GM18951 (cell line): ENCODE data around the gene KIF26A.

Experiments used
- POLR2A ChIP-seq: IDR thresholded peaks from 4 replicates; pipeline ENCODE4 v1.6.1; 2011; ENCODE audit warnings: mild to moderate bottlenecking; ENCODE audit not compliant: insufficient read length, insufficient read depth; ENCODE audit errors: extremely low read depth
- in situ Hi-C: fragments of 300-500 bp; cut with MboI; formaldehyde crosslinking; loops from one replicate; pipeline ENCODE4 v1.12.0; 2022; ENCODE audit warnings: low sequenced_read_pairs, mixed read lengths, inconsistent platforms; ENCODE audit not compliant: unreplicated experiment

KIF26A gene

DNA sequence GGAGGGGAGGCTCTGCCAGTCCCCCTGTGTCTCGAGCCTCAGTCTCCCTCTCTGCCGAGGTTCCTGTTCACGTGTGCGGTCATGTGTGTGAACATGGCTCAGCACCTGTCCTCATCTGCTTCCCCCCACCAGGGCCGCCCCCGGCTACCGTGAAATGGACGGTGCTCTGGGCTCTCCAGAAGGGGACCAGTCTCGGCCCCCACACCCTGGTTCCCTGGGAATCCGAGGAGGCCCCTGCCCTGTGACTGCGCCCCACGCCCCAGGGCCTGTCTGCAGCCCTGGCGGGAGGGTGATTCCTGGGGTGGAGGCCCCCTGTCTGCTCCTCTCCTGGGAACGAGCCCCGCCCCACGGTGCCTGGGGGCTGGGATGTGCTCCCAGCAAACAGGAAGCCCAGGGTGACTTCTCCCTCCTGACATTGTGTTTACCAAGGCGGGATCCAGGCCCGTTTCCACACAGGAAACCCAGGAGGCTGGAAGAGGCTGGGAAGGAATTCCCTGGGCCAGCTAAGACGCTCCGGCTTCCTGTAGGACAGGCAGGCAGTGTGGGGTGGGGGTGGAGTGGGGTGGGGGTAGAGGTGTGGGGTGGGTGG is 46.6 kb downstream of the KIF26A start:
- TF ChIP-seq POLR2A = no peak
- in situ Hi-C loops = no loop called here

DNA sequence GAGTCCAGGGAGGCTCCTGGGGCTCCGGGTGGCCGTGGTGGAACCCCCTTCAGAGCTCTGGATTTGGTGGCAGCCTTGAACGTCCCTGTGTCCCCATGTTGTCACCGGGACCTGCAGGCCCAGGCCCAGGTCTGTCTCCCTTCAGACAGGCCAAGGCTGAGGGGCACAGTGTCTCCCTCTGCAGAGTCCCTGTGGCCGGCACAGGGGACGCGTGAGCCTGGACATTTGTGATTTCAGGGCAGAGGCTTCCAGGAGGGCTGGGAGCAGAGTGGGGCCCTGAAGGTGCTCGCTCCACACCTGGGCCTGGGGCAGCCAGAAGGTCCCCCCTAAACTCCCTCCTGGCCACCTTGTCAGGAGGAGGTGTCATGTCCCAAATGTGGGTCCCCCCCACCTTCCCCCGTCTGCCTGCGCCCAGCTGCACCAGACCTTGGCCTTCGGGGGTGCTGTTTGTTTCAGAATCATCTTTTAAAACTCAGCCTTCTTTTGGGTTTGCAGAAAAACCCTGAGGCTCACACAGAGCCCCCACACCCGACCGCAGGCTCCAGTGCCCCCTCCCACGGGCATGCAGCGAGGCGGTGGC is 47.6 kb downstream of the KIF26A start:
- TF ChIP-seq POLR2A = no peak
- in situ Hi-C loops = no loop called here

DNA sequence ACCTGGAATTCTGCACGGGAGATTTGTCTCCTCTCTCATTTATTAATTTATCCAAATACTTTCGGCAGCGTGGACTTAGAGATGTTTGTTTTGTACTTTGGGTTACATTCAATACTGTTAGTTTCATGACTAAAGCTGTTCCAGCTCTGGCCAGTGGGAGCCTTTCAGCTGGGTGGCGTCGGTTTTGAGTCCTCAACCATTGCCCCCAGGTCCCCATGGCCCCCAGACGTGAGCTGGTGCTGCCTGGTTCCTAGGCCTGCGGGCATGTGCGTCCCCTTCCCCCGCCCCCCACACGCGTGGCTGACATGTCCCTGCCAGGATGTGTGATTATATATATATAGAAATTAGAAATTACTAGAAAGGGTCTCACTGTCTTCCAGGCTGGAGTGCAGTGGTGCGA is 48.2 kb downstream of the KIF26A start:
- in situ Hi-C loops = no loop called here
- no peak for TF ChIP-seq POLR2A

DNA sequence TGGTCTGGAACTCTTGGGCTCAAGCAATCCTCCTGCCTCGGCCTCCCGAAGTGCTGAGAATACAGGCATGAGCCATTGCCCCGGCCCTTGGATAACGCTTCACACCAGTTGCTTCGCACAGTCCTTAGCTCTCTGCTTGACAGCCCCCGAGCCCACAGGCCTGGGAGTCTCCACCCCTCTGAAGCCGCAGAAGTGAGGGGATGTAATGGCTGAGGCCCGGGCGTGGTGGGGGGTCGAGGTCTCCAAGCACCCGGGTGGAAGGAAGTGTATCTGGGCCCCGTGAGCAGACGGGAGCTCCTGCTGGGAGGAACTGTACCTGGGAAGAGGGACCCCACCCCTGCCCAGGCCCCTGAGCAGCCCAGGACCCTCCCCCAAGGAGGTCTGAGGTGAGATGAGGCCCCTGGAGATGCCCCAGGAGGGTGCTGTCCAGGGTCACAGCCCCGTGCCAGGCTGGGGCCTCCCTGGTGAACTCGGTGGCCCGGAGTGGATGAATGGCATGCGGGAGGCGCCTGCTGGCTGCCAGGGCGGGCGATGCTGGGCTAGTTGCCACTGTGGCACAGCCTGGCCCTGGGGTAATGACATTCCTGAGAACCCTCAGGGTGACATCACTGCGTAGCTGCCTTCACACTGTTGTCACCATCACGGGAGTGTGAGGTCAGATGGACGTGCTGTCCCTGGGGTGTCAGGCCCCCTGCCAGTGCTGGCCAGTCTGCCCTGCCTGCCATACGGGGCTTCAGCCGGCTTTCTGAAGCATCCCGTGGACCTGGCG is 48.9 kb downstream of the KIF26A start:
- TF ChIP-seq POLR2A = no peak

DNA sequence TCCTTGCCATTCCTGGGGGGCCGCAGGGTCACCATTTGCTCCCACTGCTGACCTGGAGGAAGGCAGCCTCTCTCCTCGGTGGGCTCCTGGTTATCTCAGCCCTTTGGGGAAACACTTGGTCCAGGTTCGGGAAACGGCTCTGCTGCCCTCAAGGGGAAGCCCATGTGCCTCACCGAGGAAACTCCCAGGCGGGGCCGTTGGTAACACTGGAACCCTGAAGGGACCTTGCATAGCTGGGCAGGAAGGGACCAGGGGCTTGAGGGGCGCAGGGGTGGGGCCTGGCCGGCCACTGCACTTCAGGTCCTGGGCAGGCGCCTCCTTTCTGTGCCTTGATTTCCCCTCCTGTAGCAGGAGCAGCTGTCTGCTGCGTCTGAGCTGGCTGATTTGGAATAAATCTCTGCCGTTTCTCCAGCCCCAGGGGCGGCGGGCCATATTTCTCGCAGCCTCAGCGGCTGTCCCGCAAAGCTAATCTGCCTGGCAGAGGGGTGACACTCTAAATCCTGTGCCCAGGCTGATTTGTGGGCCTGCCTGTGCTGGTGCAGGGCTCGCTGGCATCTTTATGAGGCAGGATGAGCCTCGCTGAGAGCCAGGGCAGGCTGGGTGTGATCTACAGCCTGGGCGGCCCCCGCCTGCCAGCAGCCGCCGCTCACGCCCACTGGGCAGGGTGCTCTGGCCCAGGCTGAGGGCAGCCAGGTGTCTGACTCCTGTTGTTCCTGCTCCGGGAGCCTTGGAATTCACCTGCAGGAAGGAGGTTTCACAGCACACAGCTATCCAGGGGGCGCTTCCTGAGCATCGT is 49.7 kb downstream of the KIF26A start:
- in situ Hi-C loops = no loop called here
- no peak for TF ChIP-seq POLR2A

More for the DNA sequence above, 48.9 kb downstream of the KIF26A start:
- in situ Hi-C loops = no loop called here

DNA sequence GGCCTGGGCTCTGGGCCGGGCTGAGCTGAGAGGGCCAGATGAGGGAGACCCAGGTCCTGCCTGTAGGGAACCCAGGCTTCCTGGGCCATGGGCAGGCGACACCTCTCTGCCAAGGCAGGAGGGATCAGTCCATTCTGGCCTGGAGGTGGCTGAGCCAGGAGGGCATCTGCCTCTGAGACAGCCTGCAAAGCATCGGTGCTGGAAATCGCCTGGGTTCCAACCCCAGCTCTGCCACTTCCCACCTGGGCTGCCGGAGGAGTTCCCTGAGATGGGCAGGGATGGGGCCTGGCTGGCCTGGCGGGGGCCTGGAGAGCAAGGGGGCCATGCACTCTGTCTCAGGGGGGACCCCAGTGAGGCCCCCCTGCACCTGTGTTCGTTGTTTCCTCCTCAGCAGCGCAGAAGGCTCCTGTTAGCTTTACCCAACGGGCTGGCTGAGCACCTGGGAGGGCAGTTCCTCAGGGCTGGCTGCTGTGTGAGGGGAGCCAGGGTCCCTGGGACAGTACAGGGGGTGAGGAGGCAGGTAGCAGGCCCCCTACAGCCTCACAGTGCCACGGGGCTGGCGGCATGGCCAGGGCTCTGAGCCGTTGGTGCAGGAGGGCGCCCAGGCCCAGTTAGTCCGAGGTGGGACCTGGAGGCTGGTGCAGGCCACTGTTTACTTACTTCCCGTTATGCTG is 50.5 kb downstream of the KIF26A start:
- in situ Hi-C loops = no loop called here
- no peak for TF ChIP-seq POLR2A

DNA sequence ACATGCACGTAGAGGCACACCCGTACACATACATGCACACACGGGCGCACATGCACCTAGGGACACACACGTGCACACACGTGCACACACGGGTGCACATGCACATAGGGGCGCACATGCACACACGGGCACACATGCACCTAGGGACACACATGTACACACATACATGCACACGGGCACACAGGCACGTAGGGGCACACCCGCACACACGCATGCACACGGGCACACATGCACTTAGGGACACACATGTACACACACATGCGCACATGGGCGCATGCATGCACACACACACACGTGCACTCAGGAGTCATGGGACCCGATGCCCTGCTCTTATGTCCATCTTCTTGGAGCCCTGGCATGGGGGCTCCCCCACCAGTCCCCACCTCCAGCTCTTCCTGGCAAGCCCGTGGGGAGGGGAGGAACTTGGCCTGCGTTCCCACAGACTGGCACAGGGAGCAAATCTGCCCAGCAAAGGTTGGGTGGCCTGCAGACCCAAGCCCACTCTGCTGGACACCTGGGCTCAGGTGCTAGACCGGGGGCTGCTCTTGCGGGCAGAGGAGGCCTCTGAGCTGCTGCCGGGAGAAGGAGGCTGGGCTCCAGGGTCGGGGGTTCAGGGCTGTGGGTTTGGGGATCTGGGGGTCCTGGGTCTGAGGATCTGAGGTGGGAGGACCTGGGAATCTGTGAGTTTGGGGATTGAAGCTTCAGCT is 51.4 kb downstream of the KIF26A start:
- TF ChIP-seq POLR2A = no peak
- in situ Hi-C loops = no loop called here

DNA sequence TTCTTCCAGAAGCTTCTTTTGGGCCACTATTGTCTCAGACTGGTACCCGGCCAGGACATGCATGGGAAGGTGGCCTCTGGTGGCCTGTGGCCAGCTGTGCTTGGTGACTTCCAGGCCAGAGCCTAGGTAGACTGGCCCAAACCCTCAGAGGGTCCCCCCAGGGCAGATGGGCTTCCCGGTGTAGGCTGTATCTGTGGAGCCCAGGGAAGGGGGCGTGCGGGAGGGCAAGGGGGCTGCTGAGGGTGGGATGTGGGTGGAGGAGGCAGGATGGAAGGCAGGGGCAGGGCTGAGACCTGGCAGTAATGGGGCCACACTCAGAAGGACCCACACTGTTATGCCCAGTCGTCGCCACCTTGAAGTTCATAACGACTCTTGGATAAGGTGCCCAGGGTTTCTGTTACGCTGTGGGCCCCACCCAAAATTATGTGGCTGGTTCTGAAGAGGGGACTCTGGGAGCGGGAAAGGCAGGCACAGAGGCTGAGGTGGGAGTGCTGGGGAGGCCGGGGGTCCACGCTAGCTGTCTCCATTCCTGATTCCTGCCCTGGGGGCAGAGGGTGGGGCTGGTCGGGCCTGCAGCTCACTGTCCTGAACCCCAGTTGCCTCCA is 52.1 kb downstream of the KIF26A start:
- TF ChIP-seq POLR2A = no peak
- in situ Hi-C loops = no loop called here

DNA sequence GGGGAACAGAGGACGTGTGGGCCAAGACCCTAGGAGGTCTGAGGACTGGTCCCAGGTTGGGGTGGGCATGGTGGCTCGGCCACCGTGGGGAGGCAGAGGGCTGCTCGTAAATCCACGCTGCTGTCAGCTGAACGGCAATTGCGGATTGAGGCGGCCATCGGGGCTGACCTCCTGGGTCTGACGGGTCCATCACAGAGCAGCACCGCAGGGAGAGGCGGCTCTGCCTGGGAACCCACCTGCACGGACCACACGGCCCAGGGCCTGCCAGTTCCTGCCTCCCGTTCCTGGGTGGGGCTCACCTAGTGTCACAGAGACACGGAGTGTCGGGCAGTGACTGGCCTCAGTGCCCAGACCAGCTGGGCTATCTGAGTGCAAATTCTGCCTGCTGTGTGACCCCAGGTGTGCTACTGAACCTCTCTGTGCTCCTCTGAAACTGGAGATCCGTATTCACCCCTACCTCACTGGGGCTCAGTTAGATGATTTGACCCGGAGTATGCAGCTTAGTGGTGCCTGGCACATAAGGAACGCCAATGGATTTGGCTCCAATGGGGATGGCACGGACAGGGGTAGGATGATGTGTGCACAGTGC is 53.1 kb downstream of the KIF26A start:
- TF ChIP-seq POLR2A = no peak
- in situ Hi-C loops = no loop called here

DNA sequence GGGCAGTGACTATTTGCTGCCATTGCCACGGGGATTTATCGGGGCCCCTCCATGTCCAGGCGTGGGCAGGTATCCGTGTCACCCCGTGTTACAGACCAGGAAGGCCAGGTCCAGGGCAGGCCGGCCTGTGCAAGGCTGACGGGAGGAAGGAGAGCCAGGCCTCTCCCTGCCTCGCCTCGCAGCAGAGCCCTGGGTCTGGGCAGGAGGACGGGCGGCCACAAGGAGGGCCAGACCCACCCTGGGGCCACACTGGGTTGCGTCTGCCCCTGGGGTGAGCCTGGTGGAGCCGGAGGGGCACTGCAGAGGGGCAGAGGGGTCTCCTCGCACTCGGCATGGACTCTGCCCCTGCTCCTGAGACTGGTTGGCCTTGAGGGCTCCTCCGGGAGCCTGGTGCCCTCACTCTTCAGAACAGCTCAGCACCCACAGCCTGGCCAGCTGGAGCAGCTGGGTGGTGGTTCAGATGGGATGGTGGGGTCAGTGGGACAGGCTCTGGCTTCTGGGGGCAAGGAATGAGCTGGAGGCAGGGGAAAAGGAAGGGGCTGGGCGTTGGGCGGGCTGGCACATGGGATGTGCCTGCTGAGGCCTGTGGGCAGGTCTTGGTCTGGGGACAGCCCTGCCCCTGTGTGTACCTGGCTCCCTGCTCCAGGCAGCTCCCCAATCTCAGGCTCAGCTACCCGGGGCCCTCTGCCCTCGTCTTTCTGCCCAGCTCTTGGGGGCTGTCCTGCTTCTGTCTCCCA is 53.9 kb downstream of the KIF26A start:
- no peak for TF ChIP-seq POLR2A
- in situ Hi-C loops = no loop called here

DNA sequence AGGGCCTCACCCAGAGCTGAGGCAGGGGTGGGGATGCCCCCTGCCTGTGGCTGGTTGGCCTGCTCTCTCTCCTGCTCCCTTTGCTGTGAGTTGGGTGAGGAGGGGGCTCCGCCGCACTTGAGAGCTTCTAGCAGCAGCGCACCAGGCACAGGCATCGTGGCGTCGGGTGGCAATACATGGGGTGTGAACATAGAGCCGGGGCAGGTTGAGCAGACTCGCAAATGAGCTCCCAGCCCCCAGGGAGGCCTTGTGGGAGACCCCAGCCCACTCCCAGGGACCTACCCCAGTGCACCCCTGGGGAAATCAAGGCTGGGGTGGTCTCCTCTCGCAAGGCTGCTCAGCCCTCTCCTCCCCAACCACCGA is 54.5 kb downstream of the KIF26A start:
- no peak for TF ChIP-seq POLR2A
- in situ Hi-C loops = no loop called here
